ENCODE results near the gene BAZ2A.
"Not testable (repeated sequence)": the region's sequence is repeated elsewhere in the genome, so short reads cannot be mapped to it uniquely, and the experiment has no call there.

The BAZ2A gene

GRCh38 chr12:56630180-56630632 is at the start of gene BAZ2A:
TSS of gene BAZ2A (minus strand) at chr12:56630326. CDS start at chr12:56617530, 12,796 bp downstream.
- peak; percentile 81 for DNase-seq

- no peak for DNase-seq
These were observed 48.7 kb upstream of the BAZ2A start for GRCh38 chr12:56678852-56679251.

GRCh38 chr12:56677680-56678079 is 47.6 kb upstream of the BAZ2A start:
- DNase-seq, result no peak

- DNase-seq, result no peak
These were observed 46.9 kb upstream of the BAZ2A start for GRCh38 chr12:56676851-56677580.

- no peak for DNase-seq
These were observed 41.5 kb upstream of the BAZ2A start for GRCh38 chr12:56671608-56672007.

- no peak for DNase-seq
These were observed 40.7 kb upstream of the BAZ2A start for GRCh38 chr12:56670836-56671235.

GRCh38 chr12:56668197-56668457 is 38.0 kb upstream of the BAZ2A start:
- DNase-seq, result no peak

GRCh38 chr12:56661979-56662638 is 32.0 kb upstream of the BAZ2A start:
- no peak for DNase-seq

- no peak for DNase-seq
These were observed 31.4 kb upstream of the BAZ2A start for GRCh38 chr12:56661560-56661959.

GRCh38 chr12:56658921-56659320 is 28.8 kb upstream of the BAZ2A start:
- no peak for DNase-seq

- DNase-seq, result no peak
These were observed 27.6 kb upstream of the BAZ2A start for GRCh38 chr12:56657416-56658379.

GRCh38 chr12:56653781-56654180 is 23.7 kb upstream of the BAZ2A start:
- not testable (repeated sequence) for DNase-seq

- not testable (repeated sequence) for DNase-seq
These were observed 17.9 kb upstream of the BAZ2A start for GRCh38 chr12:56648023-56648422.

GRCh38 chr12:56645717-56646446 is 15.8 kb upstream of the BAZ2A start, which contains the start of gene ATP5F1B:
TSS of gene ATP5F1B (minus strand) at chr12:56645984. CDS start at chr12:56645963, 21 bp downstream.
- peak; percentile 80 for DNase-seq

- no peak for DNase-seq
These were observed 15.1 kb upstream of the BAZ2A start for GRCh38 chr12:56645201-56645716.

GRCh38 chr12:56644654-56645053 is 14.5 kb upstream of the BAZ2A start:
- DNase-seq, result no peak

- DNase-seq, result no peak
These were observed 11.1 kb upstream of the BAZ2A start for GRCh38 chr12:56641219-56641618.

GRCh38 chr12:56637621-56638020 is 7.5 kb upstream of the BAZ2A start:
- DNase-seq, result no peak

GRCh38 chr12:56636675-56637540 is 6.8 kb upstream of the BAZ2A start:
- peak; percentile 80 for DNase-seq

GRCh38 chr12:56635806-56636674 is 5.9 kb upstream of the BAZ2A start:
- peak; percentile 78 for DNase-seq
